KBM-7 (cell line): ENCODE results near the gene SNRK.

ENCODE experiments used
- DNase-seq: peaks from one replicate; pipeline ENCODE4 v3.0.0-alpha.2; 2015
- in situ Hi-C: fragments of 300-500 bp; cut with MboI; formaldehyde crosslinking; loops from 2 replicates; pipeline ENCODE4 v1.14.3; 2020; ENCODE audit warnings: low sequenced_read_pairs, low pct_unique_long_range_greater_than_20kb, mixed read lengths

The SNRK gene

DNA sequence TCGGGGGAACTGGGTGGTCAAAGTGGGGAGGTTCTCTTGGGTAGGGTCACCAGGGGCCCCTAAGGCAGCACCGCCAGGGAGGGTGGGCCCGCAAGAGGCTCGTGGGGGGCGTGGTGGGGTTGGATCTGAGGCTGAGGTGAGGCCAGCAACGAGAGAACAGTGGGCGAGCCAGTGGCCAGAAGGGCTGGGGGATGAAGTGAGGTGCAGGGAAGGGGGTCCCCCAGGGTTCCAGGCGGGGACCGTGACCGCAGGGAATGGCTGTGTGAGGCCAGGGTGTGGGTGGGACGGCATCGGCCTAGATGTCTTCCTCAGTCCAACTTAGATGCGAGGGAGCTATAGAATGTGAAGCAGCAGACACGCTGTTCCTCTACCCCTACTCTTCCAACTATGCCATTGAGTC lies 78.2 kb downstream of the SNRK start:
- in situ Hi-C loops, result no loop called here
- DNase-seq, result no peak

- no peak for DNase-seq
- in situ Hi-C loops, result no loop called here
Measured at GRCh38 chr3:43364926-43365325, 78.6 kb downstream of the SNRK start.

GRCh38 chr3:43365601-43366305 lies 79.4 kb downstream of the SNRK start:
- DNase-seq, result no peak
- in situ Hi-C loops, result no loop called here

GRCh38 chr3:43366481-43366880 lies 80.1 kb downstream of the SNRK start:
- in situ Hi-C loops, result no loop called here
- DNase-seq, result no peak

DNA sequence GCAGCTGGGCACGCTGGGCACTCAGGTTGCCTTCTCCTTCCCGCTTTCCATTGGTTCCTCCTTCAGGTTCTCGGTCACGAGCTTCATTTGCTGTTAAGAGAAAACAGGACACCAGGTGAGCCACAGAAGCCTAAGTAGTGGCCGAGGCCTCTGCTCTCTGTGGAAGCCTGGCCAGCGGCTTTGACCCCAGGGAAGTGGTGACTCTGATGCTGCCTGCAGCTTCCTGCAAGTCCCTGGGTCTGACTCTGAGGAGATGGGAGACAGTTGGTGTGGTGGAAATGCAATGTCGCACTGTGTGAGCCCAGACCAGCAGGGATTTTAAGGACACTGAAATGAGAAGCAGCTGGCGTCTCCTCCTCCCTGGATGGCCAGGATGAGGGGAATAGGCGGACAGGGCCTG lies 80.5 kb downstream of the SNRK start:
- in situ Hi-C loops, result no loop called here
- DNase-seq, result no peak

DNA sequence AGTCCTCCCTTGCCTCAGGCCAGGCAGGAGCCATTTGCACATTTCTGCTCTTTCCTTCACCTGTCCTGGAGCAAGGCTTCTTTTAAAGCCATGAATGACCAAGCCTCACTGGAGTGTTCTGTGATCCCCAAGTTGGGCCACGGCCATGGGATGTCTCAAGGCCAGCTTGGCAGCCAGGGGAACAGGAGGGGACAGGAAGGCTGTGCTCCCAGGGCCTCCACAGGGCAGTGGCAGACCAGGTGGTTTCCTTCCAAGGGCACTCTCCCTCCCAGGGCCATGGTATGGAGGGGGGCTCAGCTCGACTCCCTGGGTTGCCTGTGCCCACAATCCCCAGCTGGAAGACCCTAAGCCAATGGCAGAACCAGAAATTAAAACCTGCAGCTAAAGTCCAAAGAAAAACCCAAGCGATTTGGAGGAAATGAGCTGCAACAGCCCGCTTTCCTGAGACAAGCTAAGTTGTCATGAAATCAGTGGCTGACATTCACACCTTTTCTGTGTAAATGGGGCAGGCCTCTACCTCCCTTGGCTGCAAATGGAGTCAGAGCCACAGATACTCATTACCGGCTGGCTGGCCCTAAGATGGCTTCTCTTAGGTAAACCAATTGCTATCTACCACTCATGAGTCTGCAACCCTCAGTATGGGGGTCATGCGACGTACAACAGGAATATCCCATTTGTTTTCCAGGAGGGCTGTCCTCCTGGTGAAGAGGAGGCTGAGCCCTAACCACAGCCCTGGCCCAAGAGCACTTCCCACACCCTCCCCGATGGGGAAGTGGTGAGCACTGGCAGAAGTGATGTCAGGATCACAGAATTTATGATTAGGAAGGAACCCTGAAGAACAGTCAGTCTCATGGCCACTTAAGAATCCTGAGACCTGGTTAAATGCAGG lies 83.3 kb downstream of the SNRK start:
- in situ Hi-C loops, result no loop called here
- peak; percentile 75 for DNase-seq

GRCh38 chr3:43370293-43370980 lies 84.1 kb downstream of the SNRK start:
- no peak for DNase-seq
- in situ Hi-C loops, result no loop called here

GRCh38 chr3:43371494-43371893 lies 85.2 kb downstream of the SNRK start:
- in situ Hi-C loops, result no loop called here
- DNase-seq, result no peak

DNA sequence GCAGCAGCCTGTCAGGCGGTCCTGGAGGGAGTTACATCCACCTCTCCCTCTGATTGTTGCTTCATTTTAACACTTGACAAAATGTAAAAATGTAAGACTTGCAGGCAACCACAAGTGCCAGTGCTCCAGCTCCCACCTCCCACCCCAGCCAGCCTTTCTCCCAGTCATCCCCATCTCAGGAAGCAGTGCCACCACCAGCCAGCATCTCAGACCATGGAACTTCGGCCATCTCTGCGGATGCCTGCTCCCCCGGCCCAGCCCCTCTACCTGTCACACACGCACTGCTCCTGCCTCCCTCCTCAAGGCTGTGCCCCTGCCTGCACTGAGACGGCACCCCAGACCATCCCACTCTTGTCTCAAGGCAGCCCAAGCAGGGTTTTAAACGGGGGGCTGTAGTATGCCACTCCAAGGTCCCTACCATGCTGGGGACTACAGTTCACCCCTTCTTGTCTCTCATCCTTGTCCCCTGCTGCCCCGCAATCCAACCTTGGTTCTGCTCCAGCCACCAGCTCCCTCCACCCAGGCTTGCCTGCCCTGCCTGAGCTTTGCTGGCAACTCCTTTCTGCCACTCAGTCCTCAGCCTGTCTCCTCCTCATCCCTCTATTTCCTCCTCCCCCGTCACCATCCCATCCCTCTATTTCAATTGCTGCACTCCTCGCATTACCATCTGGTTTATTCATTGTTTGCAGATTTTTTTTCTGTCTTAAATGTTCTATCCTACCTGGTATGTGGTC lies 85.8 kb downstream of the SNRK start:
- DNase-seq, result no peak
- in situ Hi-C loops, result no loop called here

DNA sequence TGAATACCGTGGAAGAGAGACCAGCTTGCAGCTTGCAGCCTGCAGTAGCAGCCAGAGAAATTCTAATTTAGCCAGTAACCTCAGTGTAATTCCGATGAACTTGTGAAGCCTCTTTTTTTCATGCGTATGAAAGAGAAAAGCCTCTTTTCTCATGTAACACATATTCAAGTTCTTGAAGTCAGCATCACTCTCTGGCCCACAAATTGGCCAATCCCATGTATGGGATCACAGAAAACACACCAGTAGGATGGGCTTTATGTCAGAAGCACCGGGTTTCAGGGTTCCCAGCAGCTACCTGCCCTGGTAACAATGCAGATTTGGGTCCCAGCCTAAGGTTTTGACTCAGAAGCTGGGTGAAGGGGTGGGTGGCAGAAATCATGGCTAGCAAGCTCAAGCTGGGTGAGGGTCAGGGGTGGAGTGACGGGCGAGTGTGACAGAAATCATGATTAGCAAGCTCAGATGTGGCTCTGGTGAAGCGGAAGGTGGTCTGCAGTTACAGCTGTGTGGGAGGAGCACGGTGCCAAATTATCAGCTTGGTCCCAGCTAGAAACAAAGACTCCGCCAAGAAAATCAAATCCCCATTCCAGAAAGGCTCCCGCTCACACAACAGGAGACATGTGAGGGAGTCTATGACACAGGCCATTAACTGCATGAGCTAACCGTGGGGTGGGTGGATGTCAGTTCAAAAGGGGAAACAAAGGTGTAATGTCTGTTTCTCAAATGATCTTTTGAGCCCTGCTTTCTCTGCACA lies 86.6 kb downstream of the SNRK start:
- DNase-seq, result no peak
- in situ Hi-C loops, result no loop called here

DNA sequence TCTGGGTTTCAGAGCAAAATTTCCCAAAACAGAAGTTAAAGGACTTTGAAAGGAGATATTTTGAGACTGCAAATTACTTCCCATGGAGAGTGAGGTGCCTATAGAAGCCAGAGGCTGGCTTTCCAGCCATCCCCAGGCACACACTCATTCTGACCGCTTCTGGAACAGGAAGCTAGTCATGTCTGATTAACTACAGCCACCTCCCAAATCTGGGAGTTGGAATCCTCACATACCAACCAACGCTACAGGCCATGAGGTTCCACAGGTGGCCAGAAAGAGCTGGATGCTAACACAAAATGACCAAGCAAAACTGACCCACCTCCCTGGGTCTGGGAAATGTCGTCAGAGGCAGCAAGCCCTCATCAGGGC lies 87.2 kb downstream of the SNRK start:
- no peak for DNase-seq
- in situ Hi-C loops, result no loop called here

GRCh38 chr3:43378066-43378935 lies 92.0 kb downstream of the SNRK start:
- DNase-seq, result peak; percentile 55
- in situ Hi-C loops, result no loop called here

- in situ Hi-C loops, result no loop called here
- no peak for DNase-seq
Measured at GRCh38 chr3:43379343-43379742, 93.0 kb downstream of the SNRK start.

GRCh38 chr3:43388175-43388574 lies 101.8 kb downstream of the SNRK start:
- in situ Hi-C loops, result no loop called here
- DNase-seq, result no peak

DNA sequence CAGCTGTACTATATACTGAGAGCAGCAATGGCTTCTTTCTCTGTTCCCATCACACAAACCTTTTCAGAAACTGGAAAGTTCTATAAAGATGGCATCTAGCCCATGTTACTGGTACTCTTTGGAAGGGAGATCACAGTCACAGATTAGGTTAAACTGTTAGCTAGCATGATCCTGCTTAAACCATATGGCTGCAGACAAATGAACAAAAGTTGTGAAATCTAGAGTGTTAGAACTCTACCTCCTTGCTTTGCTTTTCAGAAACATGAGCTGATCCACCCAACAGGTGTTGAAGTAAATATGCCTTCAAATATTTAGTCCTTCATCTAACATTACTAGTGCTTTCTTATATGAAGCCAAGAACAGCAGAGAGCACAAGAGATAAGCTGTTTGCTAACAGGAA lies 102.6 kb downstream of the SNRK start:
- in situ Hi-C loops, result no loop called here

GRCh38 chr3:43389388-43390254 lies 103.3 kb downstream of the SNRK start:
- in situ Hi-C loops, result no loop called here
- peak; percentile 76 for DNase-seq

More for the DNA sequence above, 102.6 kb downstream of the SNRK start:
- no peak for DNase-seq

DNA sequence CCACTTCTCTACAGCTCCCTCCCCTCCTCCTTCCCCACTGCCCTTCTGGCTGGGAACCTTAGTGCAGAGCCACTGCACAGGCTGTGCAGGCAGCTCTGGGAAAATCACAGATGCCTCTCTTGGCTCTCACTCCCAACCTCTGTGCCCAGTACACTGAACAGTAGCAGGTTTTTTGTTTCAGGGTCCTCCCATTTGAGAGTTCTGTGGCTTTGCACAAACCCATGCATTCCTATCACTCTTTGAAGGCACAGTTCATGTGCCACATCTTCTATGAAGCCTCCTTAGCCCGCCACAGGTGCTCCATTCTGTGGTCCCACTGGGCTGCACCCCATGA lies 103.9 kb downstream of the SNRK start:
- DNase-seq, result no peak
- in situ Hi-C loops, result no loop called here
